ENCODE data around the gene PUS1. TPM values are rescaled to one million over a fixed set of nuclear protein-coding genes. Genes with fewer than 3 reads are reported as not detected.
"Not testable (repeated sequence)": the region's sequence is repeated elsewhere in the genome, so short reads cannot be mapped to it uniquely, and the experiment has no call there.

PUS1 gene
- total RNA-seq, result 10 to 100 TPM; 14.7 to 23.1 (median 17.7) TPM
- long read RNA-seq, partial matches to known transcripts, result 0 of 1 reads
- long read RNA-seq, other reads (novel, unspliced or antisense), result 0 of 1 reads

GRCh38 chr12:131928711-131929580, at the start of gene PUS1:
Gene PUS1, plus strand, starts transcription at chr12:131929276. Its CDS starts 447 bp downstream, at chr12:131929723.
- peak; percentile 51 for TF ChIP-seq POLR2A (IDR thresholded peaks at IDR 0.05)
- TF ChIP-seq CTCF (IDR thresholded peaks at IDR 0.05), result no peak
- Histone ChIP-seq H3K4me3 (peak within 1 kb of the TSS; percentile 80 to 87 (median 85)), H3K4me1 (peaks cover 0 to 8% (median 0%) of the 10 kb centered on the region in 4 donors), H3K27ac (peak within 1 kb of the TSS; percentile 62 to 80 (median 76)), H3K36me3 (peaks cover 0 to 21% (median 11%) of the 10 kb centered on the region in 4 donors), H3K27me3 (no peaks in the 10 kb centered on the region), H3K9me3 (no peaks in the 10 kb centered on the region)
- ATAC-seq (peak; percentile 90 to 97 (median 94)), DNase-seq (peak; percentile 94 to 96 (median 96))
- intact Hi-C loops (cut with DNase I), result no loop called here
- 0% methylated on average over 47 of the region's 84 CpGs for WGBS (ENCODE audit: insufficient coverage, low coverage, low lambda C conversion rate, missing lambda C conversion rate)

- H3K36me3 ChIP-seq, result no peaks in the 10 kb centered on the region
- 90% methylated on average over 7 of the region's 16 CpGs for WGBS (ENCODE audit: insufficient coverage, low coverage, low lambda C conversion rate, missing lambda C conversion rate)
- no peaks in the 10 kb centered on the region for H3K4me1 ChIP-seq
- DNase-seq, result no peak
- peak in 2 of 4 donors; percentile 12 to 16 for ATAC-seq
- intact Hi-C loops (cut with DNase I), result no loop called here
- no peak overlapping the region for H3K27ac ChIP-seq
- no peaks in the 10 kb centered on the region for H3K27me3 ChIP-seq
- H3K9me3 ChIP-seq, result no peaks in the 10 kb centered on the region
- no peak overlapping the region for H3K4me3 ChIP-seq
- TF ChIP-seq CTCF (IDR thresholded peaks at IDR 0.05) (no peak), POLR2A (IDR thresholded peaks at IDR 0.05) (no peak)
Measured at GRCh38 chr12:131882804-131883520, 46.1 kb upstream of the PUS1 start.

GRCh38 chr12:131883521-131883900, 45.6 kb upstream of the PUS1 start:
- Histone ChIP-seq H3K9me3 (no peaks in the 10 kb centered on the region), H3K4me1 (no peaks in the 10 kb centered on the region), H3K27ac (no peak overlapping the region), H3K36me3 (no peaks in the 10 kb centered on the region), H3K27me3 (no peaks in the 10 kb centered on the region), H3K4me3 (no peak overlapping the region)
- DNase-seq (no peak), ATAC-seq (peak in 2 of 4 donors; percentile 9 to 35)
- WGBS (ENCODE audit: insufficient coverage, low coverage, low lambda C conversion rate, missing lambda C conversion rate), result 83% methylated on average over 1 of the region's 4 CpGs
- TF ChIP-seq CTCF (IDR thresholded peaks at IDR 0.05) (no peak), POLR2A (IDR thresholded peaks at IDR 0.05) (no peak)
- intact Hi-C loops (cut with DNase I), result no loop called here

- H3K27me3 ChIP-seq; H3K4me1 ChIP-seq; ATAC-seq; H3K4me3 ChIP-seq; intact Hi-C loops (cut with DNase I); H3K9me3 ChIP-seq; DNase-seq; H3K27ac ChIP-seq; H3K36me3 ChIP-seq: not testable (repeated sequence)
- 93% methylated on average over 7 of the region's 8 CpGs for WGBS (ENCODE audit: insufficient coverage, low coverage, low lambda C conversion rate, missing lambda C conversion rate)
Measured at GRCh38 chr12:131885076-131885475, 44.0 kb upstream of the PUS1 start.

Measured in right lobe of liver (tissue), 6 donors.